BE2C (cell line): ENCODE data around the gene STK32A.

Experiments used
- DNase-seq: peaks from one replicate; pipeline ENCODE4 v3.0.0-alpha.2; 2020
- H3K27me3 ChIP-seq: fragments of 250-450 bp; sonication (Bioruptor Pico); 2 replicates; pipeline ENCODE4 v1.5.1; 2020; ENCODE audit warnings: mild to moderate bottlenecking
- H3K36me3 ChIP-seq: fragments of 250-450 bp; sonication (Bioruptor Pico); 2 replicates; pipeline ENCODE4 v1.5.1; 2020; ENCODE audit warnings: mild to moderate bottlenecking
- H3K4me1 ChIP-seq: fragments of 250-450 bp; sonication (Bioruptor Pico); 2 replicates; pipeline ENCODE4 v1.5.1; 2020
- H3K4me3 ChIP-seq: 2 replicates; pipeline ENCODE4 v1.5.1; 2011; ENCODE audit warnings: low read depth, low read length
- H3K9me3 ChIP-seq: fragments of 250-450 bp; sonication (Bioruptor Pico); 2 replicates; pipeline ENCODE4 v1.5.1; 2020
- CTCF ChIP-seq: IDR thresholded peaks from 2 replicates; pipeline ENCODE4 v1.5.1; 2012; ENCODE audit warnings: mild to moderate bottlenecking, low read depth, low read length

STK32A gene

GRCh38 chr5:147307170-147307569 is 72.3 kb downstream of the STK32A start:
- no peak for DNase-seq
- no peaks in the 10 kb centered on the region for H3K27me3 ChIP-seq
- no peaks in the 10 kb centered on the region for H3K36me3 ChIP-seq
- no peak for TF ChIP-seq CTCF
- no peak overlapping the region for H3K4me3 ChIP-seq
- H3K9me3 ChIP-seq, result no peaks in the 10 kb centered on the region; the same call in 1 of the 2 replicates
- H3K4me1 ChIP-seq, result peaks cover 7% of the 10 kb centered on the region

- Histone ChIP-seq H3K4me1 (peaks cover 7% of the 10 kb centered on the region), H3K27me3 (no peaks in the 10 kb centered on the region), H3K36me3 (no peaks in the 10 kb centered on the region), H3K9me3 (no peaks in the 10 kb centered on the region; the same call in 1 of the 2 replicates), H3K4me3 (no peak overlapping the region)
- no peak for DNase-seq
- no peak for TF ChIP-seq CTCF
These were observed 74.8 kb downstream of the STK32A start for GRCh38 chr5:147309621-147310020.

- Histone ChIP-seq H3K4me3 (no peak overlapping the region), H3K9me3 (no peaks in the 10 kb centered on the region; the same call in 1 of the 2 replicates), H3K27me3 (no peaks in the 10 kb centered on the region), H3K36me3 (no peaks in the 10 kb centered on the region), H3K4me1 (peaks cover 7% of the 10 kb centered on the region)
- no peak for TF ChIP-seq CTCF
- DNase-seq, result peak; percentile 58
These were observed 75.4 kb downstream of the STK32A start for GRCh38 chr5:147310059-147310704.

- Histone ChIP-seq H3K27me3 (no peaks in the 10 kb centered on the region), H3K4me3 (no peak overlapping the region), H3K9me3 (no peaks in the 10 kb centered on the region), H3K4me1 (no peaks in the 10 kb centered on the region), H3K36me3 (no peaks in the 10 kb centered on the region)
- DNase-seq, result no peak
- no peak for TF ChIP-seq CTCF
These were observed 83.3 kb downstream of the STK32A start for GRCh38 chr5:147317978-147318684.

- Histone ChIP-seq H3K9me3 (no peaks in the 10 kb centered on the region), H3K27me3 (no peaks in the 10 kb centered on the region), H3K4me3 (no peak overlapping the region), H3K36me3 (no peaks in the 10 kb centered on the region), H3K4me1 (no peaks in the 10 kb centered on the region)
- TF ChIP-seq CTCF, result no peak
- DNase-seq, result no peak
These were observed 86.7 kb downstream of the STK32A start for GRCh38 chr5:147321569-147321968.

- no peaks in the 10 kb centered on the region for H3K4me1 ChIP-seq
- no peaks in the 10 kb centered on the region for H3K36me3 ChIP-seq
- no peak for DNase-seq
- TF ChIP-seq CTCF, result no peak
- H3K27me3 ChIP-seq, result no peaks in the 10 kb centered on the region
- H3K9me3 ChIP-seq, result no peaks in the 10 kb centered on the region
- no peak overlapping the region for H3K4me3 ChIP-seq
These were observed 92.6 kb downstream of the STK32A start for GRCh38 chr5:147327421-147327820.
